ENCODE data around the gene SLAMF1.
"Not testable (repeated sequence)": the region's sequence is repeated elsewhere in the genome, so short reads cannot be mapped to it uniquely, and the experiment has no call there.

Gene SLAMF1

DNA sequence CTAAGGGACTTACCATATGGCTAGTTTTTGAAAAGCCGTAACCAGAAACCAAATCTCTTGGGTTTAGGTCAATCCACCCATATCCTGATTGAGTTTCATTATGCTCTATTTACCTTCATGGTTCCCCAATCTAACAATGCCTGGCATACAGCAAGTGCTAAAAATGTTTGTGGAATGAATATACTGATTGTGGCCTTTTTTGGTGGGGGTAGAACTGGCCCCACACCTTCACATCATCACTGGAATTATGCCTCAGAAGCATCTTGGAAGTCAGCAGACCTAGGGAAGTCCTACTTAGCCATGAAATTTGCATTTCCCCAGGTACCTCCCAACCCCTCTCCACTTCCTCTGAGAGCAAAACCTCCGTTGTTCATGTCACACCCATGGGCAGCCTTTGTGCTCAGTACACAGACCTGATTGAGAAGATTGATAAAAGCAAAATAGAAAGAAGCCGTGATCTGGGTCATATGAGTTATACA, 17.8 kb upstream of the SLAMF1 start:
- peak; percentile 38 to 75 for DNase-seq

DNA sequence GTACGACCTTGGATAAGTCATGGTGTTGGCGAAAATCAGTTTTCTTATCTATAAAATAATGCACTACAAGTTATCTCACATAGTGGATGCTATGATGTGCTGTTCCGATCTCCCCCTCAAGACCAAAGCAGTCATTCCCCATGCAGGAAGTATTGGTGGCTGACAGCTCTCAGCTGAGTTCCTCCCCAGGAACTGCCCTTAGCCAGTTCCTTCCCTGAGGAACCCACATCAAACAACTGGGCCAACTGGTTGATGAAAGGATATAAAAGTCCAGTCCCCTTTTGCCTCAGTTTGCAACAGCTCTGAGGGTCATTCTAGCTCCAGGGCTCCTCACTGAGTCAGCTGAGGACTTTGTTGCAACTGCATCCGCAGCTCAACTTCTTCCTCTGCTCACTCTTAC, 16.1 kb upstream of the SLAMF1 start:
- DNase-seq = no peak

DNA sequence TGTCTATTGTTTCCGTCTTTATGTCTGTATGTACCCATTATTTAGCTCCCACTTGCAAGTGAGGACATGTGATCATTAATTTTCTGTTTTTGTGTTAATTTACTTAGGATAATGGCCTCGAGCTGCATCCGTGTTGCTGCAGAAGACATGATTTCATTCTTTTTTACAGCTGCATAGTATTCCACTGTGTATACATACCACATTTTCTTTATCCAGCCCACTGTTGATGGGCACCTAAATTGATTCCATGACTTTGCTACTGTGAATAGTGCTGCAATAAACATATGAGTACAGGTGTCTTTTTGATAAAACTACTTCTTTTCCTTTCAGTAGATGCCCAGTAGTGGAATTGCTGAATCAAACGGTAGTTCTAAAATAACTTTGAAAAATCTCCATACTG, 12.7 kb upstream of the SLAMF1 start:
- DNase-seq = no peak

DNA sequence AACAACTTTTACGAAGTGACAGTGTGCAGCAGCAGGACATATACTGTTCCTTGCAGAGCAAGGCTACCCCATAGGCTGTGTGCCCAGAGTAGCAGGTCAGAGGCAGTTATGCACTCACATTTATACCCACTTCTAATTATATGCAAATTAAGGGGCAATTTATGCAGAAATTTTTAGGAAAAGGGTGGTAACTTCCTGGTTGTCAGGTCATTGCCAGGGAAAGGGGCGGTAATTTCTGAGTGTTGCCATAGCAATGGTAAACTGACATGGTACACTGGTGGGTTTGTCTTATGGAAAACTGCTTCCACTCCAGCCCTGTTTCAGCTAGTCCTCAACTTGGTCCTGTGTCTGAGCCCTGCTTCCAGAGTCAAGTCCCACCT, 12.0 kb upstream of the SLAMF1 start:
- DNase-seq = no peak

DNA sequence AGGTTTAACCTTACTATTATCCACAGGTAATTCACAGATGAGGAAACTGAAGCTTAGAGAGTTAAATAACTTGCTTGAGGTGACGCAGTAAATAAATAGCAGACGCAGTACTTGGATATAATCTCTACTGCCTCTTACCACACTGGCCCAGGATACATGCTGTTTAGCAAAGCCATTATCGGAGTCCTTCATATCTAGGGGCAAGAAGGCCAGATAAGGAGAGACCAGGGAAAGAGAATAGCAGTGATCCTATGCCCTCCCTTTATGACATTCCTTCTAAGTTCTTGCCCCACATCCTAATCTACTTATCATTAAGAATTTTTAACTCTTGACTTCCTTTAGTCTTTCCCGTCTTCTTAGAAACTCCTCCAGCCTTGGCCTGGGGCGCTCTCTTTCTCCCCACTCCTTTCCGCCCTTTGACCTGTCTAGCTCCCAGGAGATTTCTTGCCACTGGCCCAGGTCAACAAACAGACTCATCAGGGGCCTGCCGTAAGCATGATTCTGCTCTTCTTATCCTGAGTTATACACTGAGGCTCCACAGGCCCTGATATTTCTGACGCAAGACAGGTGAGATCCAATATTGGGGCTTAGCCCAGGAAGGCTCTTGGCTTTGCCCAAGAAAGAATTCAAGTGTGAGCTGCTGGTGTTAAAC, 11.4 kb upstream of the SLAMF1 start:
- DNase-seq = no peak

DNA sequence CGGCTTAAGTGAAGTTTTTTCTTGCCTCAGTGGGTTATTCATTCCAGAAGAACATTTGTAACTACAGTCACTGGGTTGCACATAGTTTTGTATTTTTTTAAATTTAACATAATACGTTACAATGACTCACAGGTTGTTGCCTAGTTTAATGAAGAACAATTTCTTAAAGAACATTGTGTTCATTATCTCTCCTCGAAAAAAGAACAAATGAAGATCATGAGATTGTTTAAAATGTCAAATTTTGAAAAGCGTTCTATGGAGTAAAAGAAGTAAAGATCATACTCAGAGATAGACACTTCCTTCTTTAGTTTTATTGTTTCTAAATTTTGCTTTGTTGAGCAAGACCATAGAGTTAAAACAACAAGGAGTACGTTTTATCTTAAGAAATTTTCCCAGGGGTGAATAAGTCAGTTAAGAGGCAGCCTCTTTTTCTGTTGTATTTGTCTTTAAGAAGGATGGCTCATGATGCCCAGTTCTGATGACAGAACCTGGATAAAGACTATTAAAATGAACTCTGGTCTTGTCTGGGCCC, 10.5 kb upstream of the SLAMF1 start:
- DNase-seq = no peak

DNA sequence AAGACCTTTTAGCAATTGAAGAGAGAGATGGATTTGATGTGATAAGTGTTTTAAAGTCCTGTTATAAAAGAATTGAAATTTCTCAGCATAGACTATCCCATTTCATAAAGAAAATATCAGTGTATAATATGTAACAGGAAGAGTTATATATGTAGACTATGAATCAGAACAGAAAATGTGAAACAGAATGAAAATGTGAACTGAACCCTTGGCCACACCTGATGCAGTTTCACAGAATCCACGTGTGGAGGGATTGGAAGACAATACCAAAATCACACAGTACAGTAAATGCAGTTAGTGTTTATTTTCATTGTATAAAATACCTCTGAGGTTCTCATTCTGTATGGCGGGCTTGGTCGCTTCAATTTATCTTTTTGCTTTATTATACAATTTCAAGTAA, 9.9 kb upstream of the SLAMF1 start:
- DNase-seq = no peak

DNA sequence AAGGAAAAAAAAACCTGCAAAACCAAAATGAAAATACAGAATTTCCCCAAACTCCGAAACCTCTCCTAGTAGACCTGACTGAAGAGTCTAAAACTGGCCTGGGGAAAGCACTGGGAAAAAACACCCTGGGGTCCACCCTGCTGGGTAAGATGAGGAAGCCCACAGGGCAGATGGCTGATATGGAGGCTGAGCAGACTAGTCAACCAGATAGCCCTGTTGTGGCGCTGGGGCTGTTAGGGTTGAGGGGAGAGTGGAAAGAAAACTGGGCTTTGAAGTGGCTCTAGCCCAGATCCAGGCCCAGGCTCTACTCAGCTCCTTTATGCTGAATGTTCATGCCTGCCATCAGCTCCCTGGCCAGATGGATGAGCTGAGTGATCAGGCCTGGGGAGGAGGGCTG, 6.8 kb upstream of the SLAMF1 start:
- no peak for DNase-seq

DNA sequence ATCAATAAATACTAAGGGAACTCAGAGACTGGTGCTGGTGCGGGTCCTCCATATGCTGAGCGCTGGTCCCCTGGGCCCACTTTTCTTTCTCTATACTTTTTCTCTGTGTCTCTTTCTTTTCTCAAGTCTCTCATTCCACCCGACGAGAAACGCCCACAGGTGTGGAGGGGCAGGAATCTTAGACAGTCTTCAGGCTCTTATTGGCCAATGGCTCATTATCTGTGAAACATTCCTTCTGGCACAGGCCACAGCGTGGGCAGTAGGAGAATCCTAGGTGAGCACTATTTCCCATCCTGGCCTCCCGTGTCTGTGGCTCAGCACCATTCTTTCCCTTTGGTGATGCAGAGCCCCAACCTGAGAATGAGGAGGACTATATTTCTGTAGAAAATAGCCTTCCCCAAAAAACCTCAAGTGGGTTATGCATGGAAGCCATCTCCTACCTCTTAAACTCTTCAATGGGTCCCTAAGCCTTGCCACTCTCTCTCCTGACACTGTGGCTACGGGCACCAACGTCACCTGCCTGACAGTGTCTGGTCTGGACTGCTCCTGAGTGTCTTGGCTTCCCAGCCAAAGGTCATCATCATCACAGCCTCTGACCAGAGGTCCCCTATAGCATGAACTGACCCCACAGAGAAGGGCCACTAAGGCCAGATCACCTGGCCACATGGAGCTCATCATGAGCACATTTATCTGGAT, 6.2 kb upstream of the SLAMF1 start:
- DNase-seq = no peak

DNA sequence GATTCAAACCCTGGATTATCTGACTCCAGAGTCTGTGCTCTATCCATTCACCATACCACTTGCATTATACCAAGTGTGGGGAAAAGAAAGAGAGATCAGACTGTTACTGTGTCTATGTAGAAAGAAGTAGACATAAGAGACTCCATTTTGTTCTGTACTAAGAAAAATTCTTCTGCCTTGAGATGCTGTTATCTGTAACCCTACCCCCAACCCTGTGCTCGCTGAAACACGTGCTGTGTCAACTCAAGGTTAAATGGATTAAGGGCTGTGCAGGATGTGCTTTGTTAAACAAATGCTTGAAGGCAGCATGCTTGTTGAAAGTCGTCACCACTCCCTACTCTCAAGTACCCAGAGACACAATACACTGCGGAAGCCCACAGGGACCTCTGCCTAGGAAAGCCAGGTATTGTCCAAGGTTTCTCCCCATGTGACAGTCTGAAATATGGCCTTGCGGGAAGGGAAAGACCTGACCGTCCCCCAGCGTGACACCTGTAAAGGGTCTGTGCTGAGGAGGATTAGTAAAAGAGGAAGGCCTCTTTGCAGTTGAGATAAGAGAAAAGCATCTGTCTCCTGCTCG, 5.3 kb upstream of the SLAMF1 start:
- not testable (repeated sequence) for DNase-seq

DNA sequence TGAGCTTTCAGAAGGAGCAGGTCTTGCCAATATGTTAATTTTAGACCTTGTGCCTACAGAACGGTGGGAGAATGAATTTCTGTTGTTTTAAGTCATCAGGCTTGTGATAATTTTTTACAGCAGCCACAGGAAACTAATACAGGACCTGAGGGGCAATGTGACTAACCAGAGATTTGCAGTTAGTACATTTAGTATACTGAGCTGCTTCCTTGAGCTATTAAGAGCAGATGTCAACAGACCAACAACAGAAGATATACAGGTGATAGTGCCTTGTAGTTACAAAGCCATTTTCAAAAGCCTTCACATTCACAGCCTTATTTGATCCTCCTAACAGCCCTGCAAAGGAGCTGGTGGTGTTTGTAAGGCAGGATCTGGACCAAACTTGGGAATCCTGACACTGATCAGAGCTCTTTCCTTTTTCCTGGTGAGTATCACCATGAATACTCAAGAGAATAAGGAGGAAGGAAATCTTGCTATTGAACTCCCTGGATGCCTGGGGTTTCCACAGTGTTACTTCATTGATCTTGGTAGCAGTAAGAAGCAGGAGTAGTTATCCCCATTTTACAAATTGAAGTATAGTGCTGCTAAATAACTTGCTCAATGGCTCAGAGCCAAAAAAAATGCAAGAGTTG, 4.7 kb upstream of the SLAMF1 start:
- DNase-seq = no peak

DNA sequence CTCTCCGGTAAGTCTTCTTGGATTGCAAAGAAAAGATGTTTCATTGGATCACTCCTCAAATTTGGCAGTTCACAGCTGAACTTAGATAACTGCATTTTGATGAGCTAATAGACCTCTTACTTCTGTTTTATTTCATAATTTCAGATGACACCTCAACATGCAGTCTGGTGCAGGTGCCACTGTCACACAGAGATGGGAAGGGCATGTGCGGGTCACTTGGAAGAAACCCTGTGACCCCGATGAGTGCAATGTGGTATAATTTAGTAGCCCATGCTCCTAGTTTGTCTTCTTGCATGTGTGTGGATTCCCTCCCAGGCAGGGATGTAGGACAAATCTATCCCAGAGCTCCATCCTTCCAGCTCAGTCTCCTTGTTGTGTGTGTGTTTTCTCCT, 481 bp upstream of the SLAMF1 start:
- DNase-seq = no peak

DNA sequence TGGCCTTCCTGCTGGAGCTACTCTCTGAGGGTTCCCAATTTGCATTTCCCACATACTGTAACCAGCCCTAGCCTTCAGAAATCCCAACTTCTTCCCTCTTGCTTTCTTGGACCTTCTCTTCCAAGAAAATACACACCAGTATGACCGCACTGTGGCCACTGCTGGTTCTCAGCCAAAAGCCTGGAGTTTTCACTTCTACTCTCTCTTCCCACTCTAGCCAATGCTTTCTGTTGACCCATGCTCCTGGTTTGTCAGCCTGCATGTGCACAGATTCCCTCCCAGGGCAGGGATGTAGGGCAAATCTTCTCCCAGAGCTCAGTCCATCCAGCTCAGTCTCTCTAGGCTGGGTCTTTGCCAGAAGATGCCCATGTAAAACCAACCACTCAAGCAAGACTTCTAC, 664 bp downstream of the SLAMF1 start:
- no peak for DNase-seq

DNA sequence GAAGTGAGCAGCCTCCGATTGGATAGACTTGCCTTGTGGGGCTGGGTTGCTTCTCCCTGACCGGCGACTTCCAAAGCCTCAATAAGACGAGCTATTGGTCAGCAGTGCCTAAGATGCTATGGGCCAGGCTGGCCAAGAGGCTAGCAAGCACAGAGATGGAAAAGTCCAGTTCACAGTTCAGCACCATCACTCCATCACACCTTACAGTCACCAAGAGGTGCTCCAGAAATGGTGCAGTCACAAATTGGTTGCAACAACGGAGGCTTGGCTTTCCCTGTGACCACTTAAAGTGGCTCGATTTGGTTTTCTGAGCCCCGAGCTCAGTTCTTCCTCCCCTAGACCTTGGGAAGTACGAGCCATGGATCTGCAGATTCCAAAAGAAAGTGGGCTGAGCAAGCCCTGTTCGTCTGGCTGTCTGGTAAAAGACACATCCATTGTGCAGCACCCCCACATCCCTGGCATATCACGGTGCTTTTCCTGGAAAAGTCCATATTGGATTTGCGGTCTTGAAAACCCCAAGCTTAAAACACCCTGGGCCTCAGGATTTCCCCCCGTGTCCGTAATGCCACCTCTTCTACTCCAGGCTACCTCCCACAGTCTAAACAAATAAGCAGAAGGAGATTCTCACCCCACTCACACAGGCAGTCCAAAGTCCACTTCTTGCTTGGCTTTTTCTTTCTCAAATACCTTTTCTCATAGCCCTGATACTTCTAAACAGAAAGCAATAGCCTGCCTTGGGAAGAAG, 1.3 kb downstream of the SLAMF1 start:
- no peak for DNase-seq

DNA sequence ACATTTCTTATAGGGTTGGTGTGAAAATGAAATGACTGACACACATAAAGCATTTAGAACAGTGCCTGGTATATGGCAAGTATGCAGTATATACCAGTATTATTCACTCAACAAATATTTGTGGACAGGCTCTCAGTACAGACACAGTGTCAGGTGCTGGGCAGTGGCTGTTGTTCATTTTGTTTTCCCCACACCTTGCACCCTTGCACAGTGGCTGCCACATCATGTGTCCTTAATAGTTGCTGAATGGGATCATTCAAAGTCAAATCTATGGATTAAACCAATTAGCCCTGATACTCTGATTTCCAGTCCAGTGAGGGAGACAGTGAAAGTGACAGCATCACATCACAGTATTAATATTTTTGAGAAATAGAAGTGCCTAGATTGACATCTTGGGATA, 2.4 kb downstream of the SLAMF1 start:
- no peak for DNase-seq

DNA sequence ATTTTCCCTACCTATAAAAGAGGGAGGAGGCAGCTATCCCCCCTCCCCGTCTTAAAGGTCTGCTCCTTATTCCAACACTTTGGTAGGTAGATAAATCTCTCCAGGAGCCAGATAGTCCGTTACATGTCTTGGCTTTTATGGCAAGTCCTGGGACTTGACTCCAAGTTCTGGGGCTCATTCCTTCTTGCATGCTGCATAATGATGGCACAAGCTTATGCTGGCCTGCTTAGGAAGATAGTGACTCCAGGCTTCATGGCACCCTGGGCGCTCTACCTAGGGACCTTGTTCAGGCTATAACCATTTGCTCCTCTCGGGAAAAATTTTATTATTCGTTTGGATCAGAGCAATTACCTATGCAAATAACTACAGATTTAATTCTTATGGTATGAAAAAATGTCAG, 3.7 kb downstream of the SLAMF1 start:
- DNase-seq = no peak

DNA sequence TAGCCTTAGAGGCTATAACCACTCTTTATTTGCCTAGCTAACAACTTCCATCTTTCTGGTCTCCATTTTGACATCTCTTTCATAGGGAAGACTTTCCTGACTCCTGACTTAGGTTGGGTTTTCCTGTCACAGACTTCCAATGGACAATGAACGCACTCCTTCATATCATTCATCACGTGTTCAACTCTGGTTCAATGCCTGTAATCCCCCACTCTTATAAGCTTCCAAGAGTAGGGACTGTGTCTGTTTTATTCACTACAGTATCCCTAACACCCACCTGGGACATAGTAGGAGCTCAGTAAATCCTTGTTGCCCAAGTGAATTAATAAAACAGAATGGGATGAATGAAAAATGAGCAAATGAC, 4.6 kb downstream of the SLAMF1 start:
- no peak for DNase-seq

DNA sequence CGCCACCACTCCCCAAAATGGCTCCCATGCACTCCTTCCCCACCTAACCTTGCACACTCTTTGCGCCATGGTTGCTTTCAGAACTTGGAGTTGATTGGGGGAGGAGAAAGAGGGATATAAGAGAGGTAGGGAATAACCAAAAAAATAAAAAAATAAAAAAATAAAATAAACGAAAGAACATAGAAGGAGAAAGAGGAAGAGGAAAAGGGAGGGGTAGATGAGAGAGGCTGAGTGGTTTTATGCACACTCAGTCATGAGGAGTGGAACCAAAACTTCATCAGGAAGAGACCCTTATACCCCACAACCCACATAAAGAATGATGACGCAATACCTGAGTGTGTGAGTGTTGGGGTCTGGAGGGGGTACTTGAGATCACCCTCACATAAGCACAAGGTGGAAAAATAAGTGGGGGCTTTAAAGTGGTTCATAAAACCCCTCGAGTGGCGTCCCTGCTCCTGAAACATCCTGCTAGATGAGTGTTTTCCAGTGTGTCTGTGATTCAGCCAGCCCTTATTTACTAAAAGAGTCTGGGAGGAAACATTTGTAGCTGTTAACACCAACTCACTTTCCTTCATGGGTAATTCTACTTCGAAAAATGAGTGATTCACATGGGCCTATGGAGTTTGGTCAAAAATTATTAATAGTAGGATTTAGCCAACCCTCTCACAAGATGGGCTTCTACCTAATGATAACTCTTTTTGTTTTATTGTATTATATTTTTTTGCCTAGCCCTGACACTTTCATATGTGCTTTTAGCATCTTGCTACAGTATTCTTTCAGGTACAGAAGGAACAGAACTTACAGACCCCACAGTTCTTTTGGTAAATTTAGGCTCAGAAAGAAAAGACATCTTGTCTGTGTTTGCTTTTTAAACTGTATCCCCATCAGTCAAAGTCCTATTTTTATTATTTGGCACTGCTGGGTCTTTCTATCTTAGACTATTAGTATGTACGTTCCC, 5.2 kb downstream of the SLAMF1 start:
- DNase-seq = peak in 1 of 2 donors; percentile 43

DNA sequence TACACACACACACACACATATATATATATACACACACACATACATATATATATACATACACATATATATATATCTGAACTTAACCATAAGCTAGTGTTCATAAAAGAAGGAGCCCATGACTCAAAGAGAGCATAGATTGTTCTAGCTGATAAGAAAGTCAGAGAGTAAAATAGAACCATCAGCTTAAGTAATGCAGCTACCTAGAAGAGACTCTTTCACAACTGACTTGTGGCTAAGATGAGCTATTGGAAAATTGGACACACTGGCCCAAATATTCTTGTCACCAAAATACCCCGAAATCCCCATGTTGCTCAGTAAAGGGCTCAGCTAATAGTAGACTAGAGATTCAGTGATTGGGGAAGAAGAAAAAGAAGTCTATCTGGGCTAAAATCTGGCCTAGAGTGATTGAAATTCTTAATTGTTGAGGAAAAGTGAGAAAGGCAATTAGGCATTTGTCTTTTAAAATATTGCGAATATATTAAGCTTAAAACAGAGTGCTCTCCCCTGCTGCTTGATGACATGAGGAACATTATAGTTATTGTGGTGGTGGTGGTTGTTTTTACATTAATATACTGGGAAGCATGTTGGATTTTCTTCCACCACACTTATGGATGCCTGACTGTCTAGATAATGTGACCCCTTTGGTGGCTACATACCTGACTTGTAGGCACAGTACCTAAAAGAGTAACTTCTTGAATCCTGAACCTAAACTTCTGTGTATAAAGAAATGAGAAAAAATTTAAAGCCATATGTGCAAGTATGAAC, 6.3 kb downstream of the SLAMF1 start:
- peak in 1 of 2 donors; percentile 62 for DNase-seq

DNA sequence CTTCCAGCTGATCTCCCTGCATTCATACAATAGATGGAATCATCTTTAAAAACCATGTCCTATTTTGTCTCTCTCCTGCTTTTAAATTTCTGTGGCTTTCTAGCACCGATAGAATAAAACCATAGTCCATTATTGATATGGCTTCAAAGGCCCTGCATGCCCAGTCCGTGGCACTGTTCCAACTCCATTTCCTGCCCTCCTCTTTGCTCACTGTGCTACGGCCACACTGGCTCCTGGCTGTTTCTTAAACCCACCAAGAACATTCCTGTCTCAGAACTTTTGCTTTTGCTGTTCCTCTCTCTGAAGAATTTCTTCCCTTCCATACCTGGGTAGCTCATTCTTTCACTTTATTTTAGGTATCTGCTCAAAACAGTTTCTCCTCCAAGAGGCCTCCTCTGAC, 7.2 kb downstream of the SLAMF1 start:
- DNase-seq = no peak

DNA sequence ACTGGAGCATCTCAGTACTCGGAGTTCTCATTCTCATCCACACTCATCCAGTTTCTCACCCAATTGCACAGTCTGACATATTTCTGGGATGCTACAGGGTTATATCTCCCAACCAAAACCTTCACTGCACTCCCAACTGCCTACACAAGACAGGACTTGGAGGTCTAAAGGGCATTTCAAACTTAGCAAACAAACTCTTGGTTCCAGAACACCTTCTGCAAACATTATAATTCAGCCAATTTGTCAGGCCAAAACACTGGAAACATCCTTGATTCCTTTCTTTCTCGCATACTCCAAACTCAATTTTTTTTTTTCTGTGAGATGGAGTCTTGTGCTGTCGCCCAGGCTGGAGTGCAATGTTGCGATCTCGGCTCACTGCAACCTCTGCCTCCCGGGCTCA, 7.9 kb downstream of the SLAMF1 start:
- DNase-seq = no peak
